Measurements from ENCODE around the gene TSPEAR. TPM values are rescaled to one million over a fixed set of nuclear protein-coding genes. Genes with fewer than 3 reads are reported as not detected.
A peak's percentile ranks its signal among the peaks of the same experiment; 100 is the strongest.

Gene TSPEAR
- total and polyA plus RNA-seq, 7 donors = not detected

- no peak for TF ChIP-seq CTCF (IDR thresholded peaks at IDR 0.05)
- intact Hi-C loops (cut with DNase I) = no loop called here
- Histone ChIP-seq H3K4me3 (no peak overlapping the region), H3K27me3 (ENCODE audit: insufficient read depth in 3 of 3, low read length in 2 of 3) (peaks cover 0 to 93% (median 54%) of the 10 kb centered on the region in 3 donors), H3K27ac (no peak overlapping the region), H3K4me1 (no peaks in the 10 kb centered on the region), H3K9me3 (no peaks in the 10 kb centered on the region), H3K36me3 (ENCODE audit: insufficient read depth in 1 of 2, low read depth in 1 of 2) (no peaks in the 10 kb centered on the region)
- WGBS, 3 donors = 4 to 5% (median 4%) methylated on average over 48 to 54 of the region's 54 CpGs
- DNase-seq (peak in 1 of 2 donors; percentile 28), ATAC-seq (no peak)
Measured at GRCh38 chr21:44706026-44706705, 5.2 kb downstream of the TSPEAR start.

- H3K4me1 ChIP-seq = no peaks in the 10 kb centered on the region
- ATAC-seq = no peak
- H3K9me3 ChIP-seq = no peaks in the 10 kb centered on the region
- intact Hi-C loops (cut with DNase I) = no loop called here
- WGBS, 3 donors = 9 to 19% (median 12%) methylated on average over 13 of the region's 13 CpGs
- no peak overlapping the region for H3K27ac ChIP-seq
- H3K36me3 ChIP-seq (ENCODE audit: insufficient read depth in 1 of 2, low read depth in 1 of 2) = no peaks in the 10 kb centered on the region
- peaks cover 0 to 94% (median 52%) of the 10 kb centered on the region in 3 donors for H3K27me3 ChIP-seq (ENCODE audit: insufficient read depth in 3 of 3, low read length in 2 of 3)
- TF ChIP-seq CTCF (IDR thresholded peaks at IDR 0.05) = no peak
- peak in 1 of 2 donors; percentile 39 for DNase-seq
- no peak overlapping the region for H3K4me3 ChIP-seq
Measured at GRCh38 chr21:44704636-44705001, 6.8 kb downstream of the TSPEAR start.

- WGBS, 3 donors = 33 to 37% (median 35%) methylated on average over 13 of the region's 13 CpGs
- H3K36me3 ChIP-seq (ENCODE audit: insufficient read depth in 1 of 2, low read depth in 1 of 2) = no peaks in the 10 kb centered on the region
- no peak overlapping the region for H3K4me3 ChIP-seq
- no peaks in the 10 kb centered on the region for H3K9me3 ChIP-seq
- peaks cover 0 to 92% (median 46%) of the 10 kb centered on the region in 3 donors for H3K27me3 ChIP-seq (ENCODE audit: insufficient read depth in 3 of 3, low read length in 2 of 3)
- intact Hi-C loops (cut with DNase I) = no loop called here
- DNase-seq = peak in 1 of 2 donors; percentile 26
- ATAC-seq = no peak
- H3K27ac ChIP-seq = no peak overlapping the region
- no peak for TF ChIP-seq CTCF (IDR thresholded peaks at IDR 0.05)
- no peaks in the 10 kb centered on the region for H3K4me1 ChIP-seq
Measured at GRCh38 chr21:44703731-44704635, 7.4 kb downstream of the TSPEAR start.

- Histone ChIP-seq H3K4me3 (no peak overlapping the region), H3K27ac (no peak overlapping the region), H3K4me1 (no peaks in the 10 kb centered on the region), H3K36me3 (ENCODE audit: insufficient read depth in 1 of 2, low read depth in 1 of 2) (no peaks in the 10 kb centered on the region), H3K9me3 (no peaks in the 10 kb centered on the region), H3K27me3 (ENCODE audit: insufficient read depth in 3 of 3, low read length in 2 of 3) (peaks cover 5 to 91% (median 46%) of the 10 kb centered on the region in 3 donors)
- DNase-seq (peak in 1 of 2 donors; percentile 17), ATAC-seq (no peak)
- no peak for TF ChIP-seq CTCF (IDR thresholded peaks at IDR 0.05)
- 45 to 49% (median 46%) methylated on average over 14 to 16 of the region's 16 CpGs for WGBS, 3 donors
- intact Hi-C loops (cut with DNase I) = no loop called here
Measured at GRCh38 chr21:44702973-44703730, 8.2 kb downstream of the TSPEAR start.

Data from psoas muscle (tissue), 8 donors.